ENCODE data around the gene IQCM. TPM values are rescaled to one million over a fixed set of nuclear protein-coding genes. Genes with fewer than 3 reads are reported as not detected.

The IQCM gene, protein sequence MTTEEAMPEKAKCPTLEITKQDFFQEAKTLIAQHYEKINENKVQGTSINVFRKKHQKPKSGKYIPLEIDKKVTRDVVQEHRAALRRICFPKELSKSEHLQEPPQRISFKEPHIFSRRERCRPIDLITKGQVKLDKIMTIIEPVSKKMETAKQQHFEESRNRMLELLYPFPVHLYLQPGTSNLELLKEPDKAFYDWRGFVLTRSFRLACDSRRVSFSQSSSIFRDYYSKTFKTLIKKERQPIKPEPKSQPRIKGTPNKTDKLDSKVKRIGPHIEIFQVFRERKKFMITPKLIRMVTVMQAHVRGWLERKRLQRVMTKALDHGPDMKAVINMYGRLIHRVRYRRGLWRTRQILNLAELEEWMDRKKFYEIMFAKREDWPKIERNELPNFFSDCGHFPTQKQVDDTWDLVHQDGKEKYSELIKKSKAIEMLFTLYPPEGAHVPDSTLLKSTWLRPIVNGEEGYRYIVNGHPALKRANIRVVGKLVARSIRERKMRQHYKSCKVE
- total RNA-seq (2022; extraction: Qiagen RNA extraction), result not detected in 5 replicates

DNA sequence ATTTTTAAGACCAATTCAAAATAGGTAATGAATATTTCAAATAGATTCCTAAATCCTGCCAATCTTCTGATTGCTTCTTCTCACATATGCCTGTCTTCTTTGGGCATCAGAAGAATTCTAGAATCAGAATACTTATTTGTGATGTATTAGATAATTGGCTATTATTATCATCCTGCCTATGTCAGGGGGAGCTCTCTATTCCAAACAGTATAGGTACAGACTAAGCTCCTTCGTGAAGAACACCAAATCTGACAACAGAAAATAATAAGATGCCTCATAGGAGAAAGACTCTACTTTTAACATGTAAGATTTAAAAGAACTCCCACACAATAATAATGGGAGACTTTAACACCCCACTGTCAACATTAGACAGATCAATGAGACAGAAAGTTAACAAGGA lies at the start of gene IQCM:
Gene IQCM, minus strand, starts transcription at position 101 of the 400 bp plus-strand sequence. CDS start 73,152 bp downstream, outside the sequence.

Data from A549 treated with Hydrocortisone at 1 μM for 4 hours (cell line).